Left ventricle myocardium superior (tissue), 1 donor: ENCODE results near the gene NOL9. TPM values are rescaled to one million over a fixed set of nuclear protein-coding genes. Genes with fewer than 3 reads are reported as not detected.
A peak's percentile ranks its signal among the peaks of the same experiment; 100 is the strongest.

Experiments
- ATAC-seq: fragments of 200-7000 bp; cut with Tn5 transposase; one replicate; pipeline ENCODE4 v1.9.1; 2020; ENCODE audit warnings: mild to moderate bottlenecking, moderate library complexity
- DNase-seq: peaks from one replicate; pipeline ENCODE4 v3.0.0-alpha.2; 2020
- intact Hi-C: fragments of 100-400 bp; cut with micrococcal nuclease; formaldehyde crosslinking; loops from one replicate; pipeline ENCODE4 v1.11.0; 2022
- total RNA-seq: library from RNA; stranded (reverse); fragmentation: NEBNext Ultra II Directional; extraction: Animal tissue kit (Norgen Biotek cat#: 25700); gene quantifications from one replicate; pipeline ENCODE4 v1.2.1, GENCODE V29; 2021
- donor health status: DM: no; HTN: yes; CAD: no; lungs with severe emphysema.

The NOL9 gene
- total RNA-seq, 1 donor from 2014 or later = 12.9 TPM

- peak; percentile 38 for ATAC-seq
- intact Hi-C loops = no loop called here
- DNase-seq = no peak
Observed at GRCh38 chr1:6509220-6509918, 44.9 kb downstream of the NOL9 start.

- DNase-seq (no peak), ATAC-seq (no peak)
- intact Hi-C loops = no loop called here
Observed at GRCh38 chr1:6508816-6509189, 45.5 kb downstream of the NOL9 start.

- DNase-seq (no peak), ATAC-seq (no peak)
- intact Hi-C loops = no loop called here
Observed at GRCh38 chr1:6508154-6508815, 46.0 kb downstream of the NOL9 start.

GRCh38 chr1:6507461-6507911, 46.8 kb downstream of the NOL9 start:
- no peak for DNase-seq
- no peak for ATAC-seq
- intact Hi-C loops = no loop called here

GRCh38 chr1:6507037-6507428, 47.3 kb downstream of the NOL9 start:
- intact Hi-C loops = no loop called here
- DNase-seq (no peak), ATAC-seq (no peak)

- intact Hi-C loops = no loop called here
- ATAC-seq = no peak
- no peak for DNase-seq
Observed at GRCh38 chr1:6506210-6507036, 47.9 kb downstream of the NOL9 start.

GRCh38 chr1:6505367-6506209, 48.7 kb downstream of the NOL9 start:
- intact Hi-C loops = no loop called here
- no peak for ATAC-seq
- no peak for DNase-seq

GRCh38 chr1:6504887-6505286, 49.4 kb downstream of the NOL9 start:
- DNase-seq (no peak), ATAC-seq (no peak)
- intact Hi-C loops = no loop called here

GRCh38 chr1:6503884-6504602, 50.3 kb downstream of the NOL9 start:
- intact Hi-C loops = no loop called here
- ATAC-seq (no peak), DNase-seq (no peak)

GRCh38 chr1:6502000-6502891, 52.1 kb downstream of the NOL9 start:
- DNase-seq (peak; percentile 92), ATAC-seq (peak; percentile 79)

GRCh38 chr1:6501279-6501813, 53.0 kb downstream of the NOL9 start:
- ATAC-seq (no peak), DNase-seq (no peak)
- intact Hi-C loops = no loop called here

More at GRCh38 chr1:6502000-6502891, 52.1 kb downstream of the NOL9 start:
- intact Hi-C loops = no loop called here

GRCh38 chr1:6500544-6501278, 53.6 kb downstream of the NOL9 start:
- ATAC-seq = no peak
- DNase-seq = no peak
- intact Hi-C loops = no loop called here

- ATAC-seq = no peak
- intact Hi-C loops = no loop called here
- DNase-seq = no peak
Observed at GRCh38 chr1:6499296-6499695, 55.0 kb downstream of the NOL9 start.

GRCh38 chr1:6498576-6499111, 55.7 kb downstream of the NOL9 start:
- intact Hi-C loops = no loop called here
- ATAC-seq (no peak), DNase-seq (no peak)

- intact Hi-C loops = no loop called here
- no peak for DNase-seq
Observed at GRCh38 chr1:6497867-6498575, 56.3 kb downstream of the NOL9 start.

More at GRCh38 chr1:6497867-6498575, 56.3 kb downstream of the NOL9 start:
- no peak for ATAC-seq
